GM23338 (cell line): Measurements from ENCODE around the gene FGF9. TPM values are rescaled to one million over a fixed set of nuclear protein-coding genes. Genes with fewer than 3 reads are reported as not detected.

Source experiments
- ATAC-seq: fragments of 200-7000 bp; cut with Tn5 transposase; 3 replicates; pipeline ENCODE4 v1.9.1; 2020
- DNase-seq: peaks from one replicate; pipeline ENCODE4 v3.0.0-alpha.2; 2015; ENCODE audit warnings: low spot score
- H2AFZ ChIP-seq: fragments of 200-600 bp; sonication (generic); 2 replicates; pipeline ENCODE4 v1.8.0; 2016; ENCODE audit warnings: antibody characterized with exemption, mild to moderate bottlenecking, moderate library complexity
- H3F3A ChIP-seq: fragments of 200-600 bp; sonication (generic); replicated peaks from 2 replicates; pipeline ENCODE4 v1.8.0; 2017; ENCODE audit warnings: antibody characterized with exemption, mixed run types, low read depth
- H3K27ac ChIP-seq: fragments of 200-600 bp; sonication (generic); 2 replicates; pipeline ENCODE4 v1.6.1; 2016; ENCODE audit warnings: low read depth
- H3K27me3 ChIP-seq: fragments of 200-600 bp; sonication (generic); 2 replicates; pipeline ENCODE4 v1.8.0; 2016; ENCODE audit warnings: mild to moderate bottlenecking, mixed run types, moderate library complexity; ENCODE audit not compliant: insufficient read depth
- H3K36me3 ChIP-seq: fragments of 200-600 bp; sonication (generic); 2 replicates; pipeline ENCODE4 v1.8.0; 2016; ENCODE audit warnings: mild to moderate bottlenecking; ENCODE audit not compliant: insufficient read depth
- H3K4me1 ChIP-seq: fragments of 200-600 bp; sonication (generic); 2 replicates; pipeline ENCODE4 v1.8.0; 2016; ENCODE audit warnings: mild to moderate bottlenecking, moderate library complexity; ENCODE audit not compliant: insufficient read depth
- H3K4me2 ChIP-seq: fragments of 200-600 bp; sonication (generic); 2 replicates; pipeline ENCODE4 v1.7.1; 2017; ENCODE audit warnings: mixed run types
- H3K4me3 ChIP-seq: fragments of 200-600 bp; sonication (generic); 2 replicates; pipeline ENCODE4 v1.6.1; 2016; ENCODE audit warnings: mixed run types
- H3K79me2 ChIP-seq: fragments of 200-600 bp; sonication (generic); replicated peaks from 2 replicates; pipeline ENCODE4 v1.8.0; 2017; ENCODE audit warnings: mild to moderate bottlenecking; ENCODE audit not compliant: insufficient read depth
- H3K9me2 ChIP-seq: fragments of 200-600 bp; sonication (generic); 2 replicates; pipeline ENCODE4 v1.8.0; 2017; ENCODE audit not compliant: insufficient read depth
- H4K20me1 ChIP-seq: fragments of 200-600 bp; sonication (generic); replicated peaks from 2 replicates; pipeline ENCODE4 v1.8.0; 2017; ENCODE audit warnings: mild to moderate bottlenecking; ENCODE audit not compliant: insufficient read depth
- H3K27ac Mint-ChIP-seq: 2 replicates; pipeline ENCODE4 v1.8.0; 2020; ENCODE audit warnings: inconsistent platforms, mild to moderate bottlenecking, moderate library complexity, mixed read lengths
- H3K27me3 Mint-ChIP-seq: 3 replicates; pipeline ENCODE4 v1.8.0; 2022; ENCODE audit warnings: low read depth, mild to moderate bottlenecking, moderate library complexity, mixed read lengths, inconsistent platforms; ENCODE audit not compliant: insufficient read depth, poor library complexity
- H3K36me3 Mint-ChIP-seq: 3 replicates; pipeline ENCODE4 v1.8.0; 2021; ENCODE audit warnings: low read depth, mild to moderate bottlenecking, inconsistent platforms, moderate library complexity, mixed read lengths
- H3K4me1 Mint-ChIP-seq: 3 replicates; pipeline ENCODE4 v1.8.0; 2020; ENCODE audit warnings: mild to moderate bottlenecking, inconsistent platforms, mixed read lengths
- H3K4me3 Mint-ChIP-seq: 3 replicates; pipeline ENCODE4 v1.8.0; 2021; ENCODE audit warnings: moderate library complexity, mild to moderate bottlenecking, inconsistent platforms, mixed read lengths
- H3K9me3 Mint-ChIP-seq: 3 replicates; pipeline ENCODE4 v1.8.0; 2020; ENCODE audit warnings: moderate library complexity, mild to moderate bottlenecking, inconsistent platforms, mixed read lengths
- CREB1 ChIP-seq: fragments of 250-450 bp; sonication (Bioruptor Pico); IDR thresholded peaks from 2 replicates; pipeline ENCODE4 v1.5.0; 2020; ENCODE audit warnings: low read depth, mild to moderate bottlenecking, moderate library complexity
- EZH2 ChIP-seq: fragments of 200-600 bp; sonication (generic); IDR thresholded peaks from one replicate; pipeline ENCODE4 v1.8.0; 2017; ENCODE audit warnings: antibody characterized with exemption, mild to moderate bottlenecking, low read depth; ENCODE audit not compliant: unreplicated experiment
- EZH2phosphoT487 ChIP-seq: fragments of 200-600 bp; sonication (generic); IDR thresholded peaks from one replicate; pipeline ENCODE4 v1.8.1; 2018; ENCODE audit warnings: antibody characterized with exemption; ENCODE audit not compliant: unreplicated experiment
- JUNB ChIP-seq: IDR thresholded peaks from one replicate; pipeline ENCODE4 v1.6.1; 2016; ENCODE audit warnings: antibody characterized with exemption; ENCODE audit not compliant: unreplicated experiment
- NANOG ChIP-seq: IDR thresholded peaks from 2 replicates; pipeline ENCODE4 v1.6.1; 2016; ENCODE audit warnings: antibody characterized with exemption, borderline replicate concordance
- POLR2AphosphoS5 ChIP-seq: IDR thresholded peaks from 2 replicates; pipeline ENCODE4 v1.6.1; 2016; ENCODE audit warnings: antibody characterized with exemption, low read depth
- STAT1 ChIP-seq: IDR thresholded peaks from one replicate; pipeline ENCODE4 v1.6.1; 2016; ENCODE audit warnings: antibody characterized with exemption; ENCODE audit not compliant: unreplicated experiment
- ZNF114 ChIP-seq: fragments of 250-450 bp; sonication (Bioruptor Pico); IDR thresholded peaks from 2 replicates; pipeline ENCODE4 v1.5.0; 2020; ENCODE audit warnings: mild to moderate bottlenecking, moderate library complexity
- ZNF331 ChIP-seq: fragments of 250-450 bp; sonication (Bioruptor Pico); IDR thresholded peaks from 2 replicates; pipeline ENCODE4 v1.5.0; 2020; ENCODE audit warnings: low read depth, mild to moderate bottlenecking, moderate library complexity
- polyA plus RNA-seq: library from polyadenylated mRNA; unstranded; fragments of >200 nt; fragmentation: Nextera tagmentation; extraction: Ambion mirVana; gene quantifications from 2 replicates; pipeline ENCODE4 v1.2.1, GENCODE V29; 2016
- total RNA-seq: library from RNA; depleted of rRNA; stranded (reverse); fragments of >200 nt; shearing (Covaris generic); gene quantifications from 2 replicates; pipeline ENCODE4 v1.2.3, GENCODE V29; 2014
- TF ChIP-seq, protein P1 (sequence below): fragments of 250-450 bp; sonication (Bioruptor Pico); IDR thresholded peaks from 2 replicates; pipeline ENCODE4 v1.5.0; 2020; ENCODE audit warnings: mild to moderate bottlenecking, moderate library complexity
- TF ChIP-seq, protein P2 (sequence below), 2 experiments: fragments of 200-600 bp in 1 of 2; sonication (generic) in 1 of 2; conservative IDR thresholded peaks; 2 replicates each; pipeline versions ENCODE4 v1.5.1 to v1.6.1; 2016 to 2017; ENCODE audit warnings: antibody characterized with exemption in 2 of 2, low read depth in 2 of 2, mild to moderate bottlenecking in 2 of 2, moderate library complexity in 1 of 2
- TF ChIP-seq, protein P3 (sequence below): IDR thresholded peaks from one replicate; pipeline ENCODE4 v1.6.1; 2018; ENCODE audit warnings: antibody characterized with exemption; ENCODE audit not compliant: unreplicated experiment
- TF ChIP-seq, protein P4 (sequence below): IDR thresholded peaks from 2 replicates; pipeline ENCODE4 v1.6.1; 2016; ENCODE audit warnings: antibody characterized with exemption

The FGF9 gene
- total and polyA plus RNA-seq, 2 experiments from 2014 or later, result 0.27 TPM; not detected in 1

DNA sequence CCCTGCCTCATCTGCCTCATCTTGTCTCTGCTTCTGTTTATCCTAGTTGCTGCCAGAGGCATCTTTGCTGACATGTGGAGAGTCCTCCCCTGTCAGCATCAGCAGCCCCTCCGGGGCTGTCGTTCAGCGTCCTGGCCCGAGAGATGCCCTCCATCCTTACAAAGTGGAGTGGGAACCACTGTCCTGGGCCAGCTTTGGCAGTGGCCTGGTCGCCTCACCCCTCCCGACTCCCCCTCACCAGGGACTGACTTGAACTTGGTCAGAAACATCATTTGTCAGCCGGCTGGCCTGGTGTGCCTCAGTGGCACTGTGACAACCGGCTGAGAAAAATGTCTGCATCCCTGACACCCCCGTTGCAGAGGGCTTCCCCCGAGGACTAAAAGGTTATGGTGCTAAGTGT, 20.6 kb downstream of the FGF9 start:
- no peak for ATAC-seq
- Mint-ChIP-seq H3K4me3 (no peak overlapping the region), H3K36me3 (no peaks in the 10 kb centered on the region), H3K9me3 (no peaks in the 10 kb centered on the region), H3K27me3 (no peaks in the 10 kb centered on the region), H3K27ac (no peak overlapping the region), H3K4me1 (no peaks in the 10 kb centered on the region)
- Histone ChIP-seq H3K4me2 (no peak overlapping the region), H2AFZ (no peak overlapping the region), H3K79me2 (no peaks in the 10 kb centered on the region), H3K36me3 (no peaks in the 10 kb centered on the region), H4K20me1 (no peaks in the 10 kb centered on the region), H3K4me3 (no peak overlapping the region), H3K27me3 (no peaks in the 10 kb centered on the region), H3F3A (no peaks in the 10 kb centered on the region), H3K27ac (no peak overlapping the region), H3K4me1 (no peaks in the 10 kb centered on the region), H3K9me2 (no peaks in the 10 kb centered on the region)
- no peak for DNase-seq
- TF ChIP-seq, protein P1, sequence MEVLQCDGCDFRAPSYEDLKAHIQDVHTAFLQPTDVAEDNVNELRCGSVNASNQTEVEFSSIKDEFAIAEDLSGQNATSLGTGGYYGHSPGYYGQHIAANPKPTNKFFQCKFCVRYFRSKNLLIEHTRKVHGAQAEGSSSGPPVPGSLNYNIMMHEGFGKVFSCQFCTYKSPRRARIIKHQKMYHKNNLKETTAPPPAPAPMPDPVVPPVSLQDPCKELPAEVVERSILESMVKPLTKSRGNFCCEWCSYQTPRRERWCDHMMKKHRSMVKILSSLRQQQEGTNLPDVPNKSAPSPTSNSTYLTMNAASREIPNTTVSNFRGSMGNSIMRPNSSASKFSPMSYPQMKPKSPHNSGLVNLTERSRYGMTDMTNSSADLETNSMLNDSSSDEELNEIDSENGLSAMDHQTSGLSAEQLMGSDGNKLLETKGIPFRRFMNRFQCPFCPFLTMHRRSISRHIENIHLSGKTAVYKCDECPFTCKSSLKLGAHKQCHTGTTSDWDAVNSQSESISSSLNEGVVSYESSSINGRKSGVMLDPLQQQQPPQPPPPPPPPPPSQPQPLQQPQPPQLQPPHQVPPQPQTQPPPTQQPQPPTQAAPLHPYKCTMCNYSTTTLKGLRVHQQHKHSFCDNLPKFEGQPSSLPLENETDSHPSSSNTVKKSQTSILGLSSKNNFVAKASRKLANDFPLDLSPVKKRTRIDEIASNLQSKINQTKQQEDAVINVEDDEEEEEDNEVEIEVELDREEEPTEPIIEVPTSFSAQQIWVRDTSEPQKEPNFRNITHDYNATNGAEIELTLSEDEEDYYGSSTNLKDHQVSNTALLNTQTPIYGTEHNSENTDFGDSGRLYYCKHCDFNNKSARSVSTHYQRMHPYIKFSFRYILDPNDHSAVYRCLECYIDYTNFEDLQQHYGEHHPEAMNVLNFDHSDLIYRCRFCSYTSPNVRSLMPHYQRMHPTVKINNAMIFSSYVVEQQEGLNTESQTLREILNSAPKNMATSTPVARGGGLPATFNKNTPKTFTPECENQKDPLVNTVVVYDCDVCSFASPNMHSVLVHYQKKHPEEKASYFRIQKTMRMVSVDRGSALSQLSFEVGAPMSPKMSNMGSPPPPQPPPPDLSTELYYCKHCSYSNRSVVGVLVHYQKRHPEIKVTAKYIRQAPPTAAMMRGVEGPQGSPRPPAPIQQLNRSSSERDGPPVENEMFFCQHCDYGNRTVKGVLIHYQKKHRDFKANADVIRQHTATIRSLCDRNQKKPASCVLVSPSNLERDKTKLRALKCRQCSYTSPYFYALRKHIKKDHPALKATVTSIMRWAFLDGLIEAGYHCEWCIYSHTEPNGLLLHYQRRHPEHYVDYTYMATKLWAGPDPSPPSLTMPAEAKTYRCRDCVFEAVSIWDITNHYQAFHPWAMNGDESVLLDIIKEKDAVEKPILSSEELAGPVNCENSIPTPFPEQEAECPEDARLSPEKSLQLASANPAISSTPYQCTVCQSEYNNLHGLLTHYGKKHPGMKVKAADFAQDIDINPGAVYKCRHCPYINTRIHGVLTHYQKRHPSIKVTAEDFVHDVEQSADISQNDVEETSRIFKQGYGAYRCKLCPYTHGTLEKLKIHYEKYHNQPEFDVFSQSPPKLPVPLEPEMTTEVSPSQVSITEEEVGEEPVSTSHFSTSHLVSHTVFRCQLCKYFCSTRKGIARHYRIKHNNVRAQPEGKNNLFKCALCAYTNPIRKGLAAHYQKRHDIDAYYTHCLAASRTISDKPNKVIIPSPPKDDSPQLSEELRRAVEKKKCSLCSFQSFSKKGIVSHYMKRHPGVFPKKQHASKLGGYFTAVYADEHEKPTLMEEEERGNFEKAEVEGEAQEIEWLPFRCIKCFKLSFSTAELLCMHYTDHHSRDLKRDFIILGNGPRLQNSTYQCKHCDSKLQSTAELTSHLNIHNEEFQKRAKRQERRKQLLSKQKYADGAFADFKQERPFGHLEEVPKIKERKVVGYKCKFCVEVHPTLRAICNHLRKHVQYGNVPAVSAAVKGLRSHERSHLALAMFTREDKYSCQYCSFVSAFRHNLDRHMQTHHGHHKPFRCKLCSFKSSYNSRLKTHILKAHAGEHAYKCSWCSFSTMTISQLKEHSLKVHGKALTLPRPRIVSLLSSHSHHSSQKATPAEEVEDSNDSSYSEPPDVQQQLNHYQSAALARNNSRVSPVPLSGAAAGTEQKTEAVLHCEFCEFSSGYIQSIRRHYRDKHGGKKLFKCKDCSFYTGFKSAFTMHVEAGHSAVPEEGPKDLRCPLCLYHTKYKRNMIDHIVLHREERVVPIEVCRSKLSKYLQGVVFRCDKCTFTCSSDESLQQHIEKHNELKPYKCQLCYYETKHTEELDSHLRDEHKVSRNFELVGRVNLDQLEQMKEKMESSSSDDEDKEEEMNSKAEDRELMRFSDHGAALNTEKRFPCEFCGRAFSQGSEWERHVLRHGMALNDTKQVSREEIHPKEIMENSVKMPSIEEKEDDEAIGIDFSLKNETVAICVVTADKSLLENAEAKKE (CRISPR knock-in tag), result no peak
- TF ChIP-seq STAT1 (no peak), ZNF331 (CRISPR knock-in tag) (no peak), JUNB (no peak), EZH2phosphoT487 (no peak), EZH2 (no peak), ZNF114 (CRISPR knock-in tag) (no peak), CREB1 (CRISPR knock-in tag) (no peak), NANOG (no peak), POLR2AphosphoS5 (no peak)
- TF ChIP-seq, protein P2, sequence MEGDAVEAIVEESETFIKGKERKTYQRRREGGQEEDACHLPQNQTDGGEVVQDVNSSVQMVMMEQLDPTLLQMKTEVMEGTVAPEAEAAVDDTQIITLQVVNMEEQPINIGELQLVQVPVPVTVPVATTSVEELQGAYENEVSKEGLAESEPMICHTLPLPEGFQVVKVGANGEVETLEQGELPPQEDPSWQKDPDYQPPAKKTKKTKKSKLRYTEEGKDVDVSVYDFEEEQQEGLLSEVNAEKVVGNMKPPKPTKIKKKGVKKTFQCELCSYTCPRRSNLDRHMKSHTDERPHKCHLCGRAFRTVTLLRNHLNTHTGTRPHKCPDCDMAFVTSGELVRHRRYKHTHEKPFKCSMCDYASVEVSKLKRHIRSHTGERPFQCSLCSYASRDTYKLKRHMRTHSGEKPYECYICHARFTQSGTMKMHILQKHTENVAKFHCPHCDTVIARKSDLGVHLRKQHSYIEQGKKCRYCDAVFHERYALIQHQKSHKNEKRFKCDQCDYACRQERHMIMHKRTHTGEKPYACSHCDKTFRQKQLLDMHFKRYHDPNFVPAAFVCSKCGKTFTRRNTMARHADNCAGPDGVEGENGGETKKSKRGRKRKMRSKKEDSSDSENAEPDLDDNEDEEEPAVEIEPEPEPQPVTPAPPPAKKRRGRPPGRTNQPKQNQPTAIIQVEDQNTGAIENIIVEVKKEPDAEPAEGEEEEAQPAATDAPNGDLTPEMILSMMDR (conservative IDR thresholded peaks at IDR 0.05; ENCODE audit: low read depth in 2 of 2), result no peak
- TF ChIP-seq, protein P3, sequence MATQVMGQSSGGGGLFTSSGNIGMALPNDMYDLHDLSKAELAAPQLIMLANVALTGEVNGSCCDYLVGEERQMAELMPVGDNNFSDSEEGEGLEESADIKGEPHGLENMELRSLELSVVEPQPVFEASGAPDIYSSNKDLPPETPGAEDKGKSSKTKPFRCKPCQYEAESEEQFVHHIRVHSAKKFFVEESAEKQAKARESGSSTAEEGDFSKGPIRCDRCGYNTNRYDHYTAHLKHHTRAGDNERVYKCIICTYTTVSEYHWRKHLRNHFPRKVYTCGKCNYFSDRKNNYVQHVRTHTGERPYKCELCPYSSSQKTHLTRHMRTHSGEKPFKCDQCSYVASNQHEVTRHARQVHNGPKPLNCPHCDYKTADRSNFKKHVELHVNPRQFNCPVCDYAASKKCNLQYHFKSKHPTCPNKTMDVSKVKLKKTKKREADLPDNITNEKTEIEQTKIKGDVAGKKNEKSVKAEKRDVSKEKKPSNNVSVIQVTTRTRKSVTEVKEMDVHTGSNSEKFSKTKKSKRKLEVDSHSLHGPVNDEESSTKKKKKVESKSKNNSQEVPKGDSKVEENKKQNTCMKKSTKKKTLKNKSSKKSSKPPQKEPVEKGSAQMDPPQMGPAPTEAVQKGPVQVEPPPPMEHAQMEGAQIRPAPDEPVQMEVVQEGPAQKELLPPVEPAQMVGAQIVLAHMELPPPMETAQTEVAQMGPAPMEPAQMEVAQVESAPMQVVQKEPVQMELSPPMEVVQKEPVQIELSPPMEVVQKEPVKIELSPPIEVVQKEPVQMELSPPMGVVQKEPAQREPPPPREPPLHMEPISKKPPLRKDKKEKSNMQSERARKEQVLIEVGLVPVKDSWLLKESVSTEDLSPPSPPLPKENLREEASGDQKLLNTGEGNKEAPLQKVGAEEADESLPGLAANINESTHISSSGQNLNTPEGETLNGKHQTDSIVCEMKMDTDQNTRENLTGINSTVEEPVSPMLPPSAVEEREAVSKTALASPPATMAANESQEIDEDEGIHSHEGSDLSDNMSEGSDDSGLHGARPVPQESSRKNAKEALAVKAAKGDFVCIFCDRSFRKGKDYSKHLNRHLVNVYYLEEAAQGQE, result no peak
- TF ChIP-seq, protein P4, sequence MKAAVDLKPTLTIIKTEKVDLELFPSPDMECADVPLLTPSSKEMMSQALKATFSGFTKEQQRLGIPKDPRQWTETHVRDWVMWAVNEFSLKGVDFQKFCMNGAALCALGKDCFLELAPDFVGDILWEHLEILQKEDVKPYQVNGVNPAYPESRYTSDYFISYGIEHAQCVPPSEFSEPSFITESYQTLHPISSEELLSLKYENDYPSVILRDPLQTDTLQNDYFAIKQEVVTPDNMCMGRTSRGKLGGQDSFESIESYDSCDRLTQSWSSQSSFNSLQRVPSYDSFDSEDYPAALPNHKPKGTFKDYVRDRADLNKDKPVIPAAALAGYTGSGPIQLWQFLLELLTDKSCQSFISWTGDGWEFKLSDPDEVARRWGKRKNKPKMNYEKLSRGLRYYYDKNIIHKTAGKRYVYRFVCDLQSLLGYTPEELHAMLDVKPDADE, result no peak
